PC-9 (cell line): ENCODE results near the gene ELP5.

ENCODE experiments used
- EZH2 ChIP-seq: fragments of 200-600 bp; sonication (generic); IDR thresholded peaks from 2 replicates; pipeline ENCODE4 v1.8.0; 2017; ENCODE audit warnings: antibody characterized with exemption, low read depth
- TF ChIP-seq, protein P1 (sequence below): fragments of 200-600 bp; sonication (generic); conservative IDR thresholded peaks from 2 replicates; pipeline ENCODE4 v1.6.1; 2017; ENCODE audit warnings: mixed run types, antibody characterized with exemption, mild to moderate bottlenecking, moderate library complexity

DNA sequence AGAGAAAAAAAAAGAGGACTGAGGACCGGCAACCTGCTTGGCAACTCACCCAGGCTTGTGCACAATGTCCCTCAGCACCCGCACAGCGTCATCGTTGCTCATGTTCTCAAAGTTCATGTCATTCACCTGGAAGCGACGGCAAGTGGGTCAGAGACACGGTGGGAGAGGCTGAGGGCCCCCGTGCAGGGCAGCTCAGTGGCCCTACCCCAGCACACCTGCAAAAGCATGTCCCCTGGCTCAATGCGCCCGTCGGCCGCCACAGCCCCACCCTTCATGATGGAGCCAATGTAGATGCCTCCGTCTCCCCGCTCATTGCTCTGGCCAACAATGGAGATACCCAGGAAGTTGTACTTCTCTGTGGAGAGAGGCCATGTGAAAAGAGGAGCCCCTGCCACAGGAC, 23.1 kb upstream of the ELP5 start:
- TF ChIP-seq, protein P1, sequence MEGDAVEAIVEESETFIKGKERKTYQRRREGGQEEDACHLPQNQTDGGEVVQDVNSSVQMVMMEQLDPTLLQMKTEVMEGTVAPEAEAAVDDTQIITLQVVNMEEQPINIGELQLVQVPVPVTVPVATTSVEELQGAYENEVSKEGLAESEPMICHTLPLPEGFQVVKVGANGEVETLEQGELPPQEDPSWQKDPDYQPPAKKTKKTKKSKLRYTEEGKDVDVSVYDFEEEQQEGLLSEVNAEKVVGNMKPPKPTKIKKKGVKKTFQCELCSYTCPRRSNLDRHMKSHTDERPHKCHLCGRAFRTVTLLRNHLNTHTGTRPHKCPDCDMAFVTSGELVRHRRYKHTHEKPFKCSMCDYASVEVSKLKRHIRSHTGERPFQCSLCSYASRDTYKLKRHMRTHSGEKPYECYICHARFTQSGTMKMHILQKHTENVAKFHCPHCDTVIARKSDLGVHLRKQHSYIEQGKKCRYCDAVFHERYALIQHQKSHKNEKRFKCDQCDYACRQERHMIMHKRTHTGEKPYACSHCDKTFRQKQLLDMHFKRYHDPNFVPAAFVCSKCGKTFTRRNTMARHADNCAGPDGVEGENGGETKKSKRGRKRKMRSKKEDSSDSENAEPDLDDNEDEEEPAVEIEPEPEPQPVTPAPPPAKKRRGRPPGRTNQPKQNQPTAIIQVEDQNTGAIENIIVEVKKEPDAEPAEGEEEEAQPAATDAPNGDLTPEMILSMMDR = no peak
- TF ChIP-seq EZH2 = no peak
